ENCODE measurements around the gene ENOX1. TPM values are rescaled to one million over a fixed set of nuclear protein-coding genes. Genes with fewer than 3 reads are reported as not detected.

Gene ENOX1
- total RNA-seq, 4 donors from 2014 or later = 3.6 to 18.7 (median 5.7) TPM

DNA sequence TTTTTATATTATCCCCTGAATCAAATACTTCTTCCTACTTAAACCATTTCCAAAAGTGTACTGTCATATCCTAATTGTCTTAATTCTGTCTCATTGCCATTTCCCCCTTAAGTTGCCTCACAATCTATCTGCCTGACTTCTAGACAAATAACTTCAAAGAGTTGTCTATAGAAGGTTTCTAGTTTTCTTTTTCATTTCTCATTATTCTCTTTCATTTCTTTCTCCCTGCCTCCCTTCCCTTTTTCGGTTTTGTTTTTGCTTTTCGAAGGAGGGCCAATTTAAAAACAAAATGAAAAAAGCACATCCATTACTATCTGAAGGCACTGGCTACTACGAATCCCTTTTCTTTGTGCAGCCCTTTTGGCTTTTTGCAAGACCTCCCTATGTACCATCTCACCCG, 396.2 kb downstream of the ENOX1 start:
- Histone ChIP-seq H3K27ac (no peak overlapping the region), H3K9me3 (no peaks in the 10 kb centered on the region), H3K27me3 (no peaks in the 10 kb centered on the region), H3K4me1 (no peaks in the 10 kb centered on the region), H3K36me3 (no peaks in the 10 kb centered on the region), H3K4me3 (no peak overlapping the region)
- no peak for DNase-seq
- TF ChIP-seq, protein P1, sequence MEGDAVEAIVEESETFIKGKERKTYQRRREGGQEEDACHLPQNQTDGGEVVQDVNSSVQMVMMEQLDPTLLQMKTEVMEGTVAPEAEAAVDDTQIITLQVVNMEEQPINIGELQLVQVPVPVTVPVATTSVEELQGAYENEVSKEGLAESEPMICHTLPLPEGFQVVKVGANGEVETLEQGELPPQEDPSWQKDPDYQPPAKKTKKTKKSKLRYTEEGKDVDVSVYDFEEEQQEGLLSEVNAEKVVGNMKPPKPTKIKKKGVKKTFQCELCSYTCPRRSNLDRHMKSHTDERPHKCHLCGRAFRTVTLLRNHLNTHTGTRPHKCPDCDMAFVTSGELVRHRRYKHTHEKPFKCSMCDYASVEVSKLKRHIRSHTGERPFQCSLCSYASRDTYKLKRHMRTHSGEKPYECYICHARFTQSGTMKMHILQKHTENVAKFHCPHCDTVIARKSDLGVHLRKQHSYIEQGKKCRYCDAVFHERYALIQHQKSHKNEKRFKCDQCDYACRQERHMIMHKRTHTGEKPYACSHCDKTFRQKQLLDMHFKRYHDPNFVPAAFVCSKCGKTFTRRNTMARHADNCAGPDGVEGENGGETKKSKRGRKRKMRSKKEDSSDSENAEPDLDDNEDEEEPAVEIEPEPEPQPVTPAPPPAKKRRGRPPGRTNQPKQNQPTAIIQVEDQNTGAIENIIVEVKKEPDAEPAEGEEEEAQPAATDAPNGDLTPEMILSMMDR (IDR thresholded peaks at IDR 0.05) = no peak
- no peak for TF ChIP-seq POLR2A (IDR thresholded peaks at IDR 0.05)
- intact Hi-C loops (cut with DNase I; ENCODE audit: low total_unique reads) = no loop called here

- TF ChIP-seq POLR2A (IDR thresholded peaks at IDR 0.05) = no peak
- TF ChIP-seq, protein P1 (IDR thresholded peaks at IDR 0.05) = no peak
- Histone ChIP-seq H3K4me3 (no peak overlapping the region), H3K4me1 (no peaks in the 10 kb centered on the region), H3K9me3 (no peaks in the 10 kb centered on the region), H3K36me3 (no peaks in the 10 kb centered on the region), H3K27me3 (no peaks in the 10 kb centered on the region), H3K27ac (no peak overlapping the region)
- intact Hi-C loops (cut with DNase I; ENCODE audit: low total_unique reads) = no loop called here
- DNase-seq = no peak
Measured at GRCh38 chr13:43389983-43390382, 396.8 kb downstream of the ENOX1 start.

DNA sequence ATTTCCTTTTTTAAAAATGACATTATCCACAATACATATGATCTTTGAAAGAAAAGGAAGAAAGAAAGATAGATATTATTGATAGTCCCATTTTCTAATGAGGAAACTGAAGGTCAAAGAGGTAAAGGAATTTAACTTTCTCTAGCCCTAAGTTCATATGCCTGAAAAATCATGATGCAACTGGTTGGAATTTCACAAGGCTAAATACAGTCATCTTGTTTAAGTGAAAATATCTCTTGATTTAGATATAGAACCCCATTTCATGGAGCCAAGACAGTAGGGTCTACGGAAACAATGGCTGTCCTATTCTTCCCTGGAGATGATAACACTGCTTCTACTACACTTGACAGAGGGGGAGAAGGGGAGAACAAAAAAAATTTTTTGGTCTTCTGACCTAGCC, 397.2 kb downstream of the ENOX1 start:
- Histone ChIP-seq H3K9me3 (no peaks in the 10 kb centered on the region), H3K36me3 (no peaks in the 10 kb centered on the region), H3K27me3 (no peaks in the 10 kb centered on the region), H3K4me3 (no peak overlapping the region), H3K27ac (no peak overlapping the region), H3K4me1 (no peaks in the 10 kb centered on the region)
- TF ChIP-seq POLR2A (IDR thresholded peaks at IDR 0.05) = no peak
- TF ChIP-seq, protein P1 (IDR thresholded peaks at IDR 0.05) = no peak
- intact Hi-C loops (cut with DNase I; ENCODE audit: low total_unique reads) = no loop called here
- DNase-seq = no peak

- intact Hi-C loops (cut with DNase I; ENCODE audit: low total_unique reads) = no loop called here
- H3K4me3 ChIP-seq = no peak overlapping the region
- H3K27me3 ChIP-seq = no peaks in the 10 kb centered on the region
- no peak overlapping the region for H3K27ac ChIP-seq
- no peaks in the 10 kb centered on the region for H3K36me3 ChIP-seq
- no peak for DNase-seq
- no peaks in the 10 kb centered on the region for H3K4me1 ChIP-seq
- H3K9me3 ChIP-seq = no peaks in the 10 kb centered on the region
- TF ChIP-seq POLR2A (IDR thresholded peaks at IDR 0.05) = no peak
- TF ChIP-seq, protein P1 (IDR thresholded peaks at IDR 0.05) = no peak
Measured at GRCh38 chr13:43388282-43389034, 398.3 kb downstream of the ENOX1 start.

DNA sequence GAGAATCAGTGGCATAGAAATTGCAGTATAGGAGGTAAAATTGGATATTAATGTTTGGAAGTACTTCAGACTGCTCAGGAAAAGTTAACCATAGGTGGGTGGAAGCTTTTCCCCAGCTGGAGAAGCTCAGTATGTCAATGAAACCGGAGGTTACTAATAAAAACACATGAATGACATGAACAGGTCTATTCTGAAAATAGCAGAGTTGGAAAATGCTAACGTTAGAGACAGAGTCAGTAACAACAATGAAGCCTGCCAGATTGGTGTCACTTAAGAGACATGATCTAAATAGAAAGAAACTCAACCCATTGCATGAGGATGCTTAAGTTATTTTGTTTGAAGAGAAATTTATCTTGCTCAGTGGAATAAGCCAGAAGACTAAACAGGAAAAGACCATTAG, 398.9 kb downstream of the ENOX1 start:
- no peak overlapping the region for H3K27ac ChIP-seq

More for the DNA sequence above, 398.9 kb downstream of the ENOX1 start:
- Histone ChIP-seq H3K27me3 (no peaks in the 10 kb centered on the region), H3K9me3 (no peaks in the 10 kb centered on the region), H3K4me1 (no peaks in the 10 kb centered on the region), H3K36me3 (no peaks in the 10 kb centered on the region), H3K4me3 (no peak overlapping the region)
- DNase-seq = no peak
- TF ChIP-seq, protein P1 (IDR thresholded peaks at IDR 0.05) = no peak
- no peak for TF ChIP-seq POLR2A (IDR thresholded peaks at IDR 0.05)
- intact Hi-C loops (cut with DNase I; ENCODE audit: low total_unique reads) = no loop called here
